CD4-positive, alpha-beta T cell treated with Interleukin-1 beta for 1 hour (primary cell): ENCODE measurements around the gene ASTN2.
"Not testable (repeated sequence)": the region's sequence is repeated elsewhere in the genome, so short reads cannot be mapped to it uniquely, and the experiment has no call there.

ENCODE experiments used
- DNase-seq, 2 donors: peaks; one replicate each; pipeline ENCODE4 v3.0.0-alpha.2; 2020 to 2022

Gene ASTN2

GRCh38 chr9:117098331-117098730 lies 316.5 kb downstream of the ASTN2 start:
- DNase-seq: no peak

GRCh38 chr9:117097761-117098160 lies 317.1 kb downstream of the ASTN2 start:
- no peak for DNase-seq

GRCh38 chr9:117096138-117096537 lies 318.7 kb downstream of the ASTN2 start:
- no peak for DNase-seq

- no peak for DNase-seq
Observed at GRCh38 chr9:117095081-117095480, 319.8 kb downstream of the ASTN2 start.

DNA sequence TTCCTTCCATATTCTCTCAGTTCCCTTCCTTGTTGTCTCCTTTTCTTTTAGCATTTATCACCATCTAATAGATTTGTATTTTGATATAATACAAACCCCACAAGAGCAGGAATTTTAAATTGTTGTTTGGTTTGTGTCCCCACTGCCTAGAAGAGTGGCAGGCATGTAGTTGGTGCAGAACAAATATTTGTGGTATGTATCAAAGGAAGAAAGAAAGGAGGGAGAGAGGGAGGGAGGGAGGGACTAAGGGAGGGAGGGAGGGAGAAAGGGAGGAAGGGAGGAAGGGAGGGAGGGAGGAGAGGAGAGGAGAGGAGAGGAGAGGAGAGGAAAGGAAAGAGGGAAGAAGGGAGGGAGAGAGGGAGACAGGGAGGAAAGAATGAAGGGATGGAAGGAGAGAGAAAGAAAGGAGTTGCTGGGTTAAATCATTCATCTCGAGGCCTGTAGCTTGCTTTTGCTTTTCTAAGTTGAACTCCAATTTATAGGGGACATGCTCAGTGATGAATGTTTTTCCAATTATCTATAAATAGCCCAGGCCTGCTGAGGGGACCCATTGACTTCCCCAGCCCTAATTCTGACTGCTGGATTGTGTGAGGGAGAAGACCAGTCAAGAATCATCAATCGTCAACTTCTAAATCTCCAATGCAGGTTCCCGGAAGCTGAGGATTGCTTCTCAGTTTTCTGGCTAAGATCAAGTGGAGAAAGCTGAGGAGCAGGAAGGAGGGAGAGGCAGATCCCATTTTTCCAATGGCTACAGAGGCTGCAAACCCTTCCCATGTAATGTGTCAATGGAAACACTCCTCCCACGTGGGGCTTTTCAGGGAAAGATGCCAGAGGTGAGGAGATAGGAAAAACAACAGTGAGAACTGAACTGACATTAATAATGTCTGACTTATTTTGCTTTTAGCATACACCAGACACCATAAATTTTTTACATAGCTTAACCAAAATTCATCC lies 320.7 kb downstream of the ASTN2 start:
- DNase-seq: no peak

- DNase-seq: no peak
Observed at GRCh38 chr9:117092582-117092981, 322.3 kb downstream of the ASTN2 start.

GRCh38 chr9:117091529-117091928 lies 323.3 kb downstream of the ASTN2 start:
- no peak for DNase-seq

DNA sequence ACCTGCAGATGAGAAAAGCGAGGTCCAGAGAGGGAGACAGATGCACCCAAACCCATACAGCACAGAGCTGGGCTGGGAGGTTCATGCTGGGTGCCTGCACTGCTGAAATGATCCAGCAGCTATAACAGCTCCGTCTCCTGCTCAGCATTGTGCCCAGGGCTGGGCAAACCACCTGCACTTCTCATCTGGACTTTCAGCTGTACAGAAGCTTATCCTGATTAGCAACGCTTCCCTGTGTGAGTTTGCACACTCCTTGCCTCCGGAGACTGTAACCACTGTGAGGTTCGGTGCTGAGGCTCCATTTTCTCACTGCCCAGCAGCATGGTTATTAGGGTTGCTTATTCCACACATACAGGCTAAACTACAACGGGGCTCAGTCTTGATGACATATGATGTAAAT lies 326.1 kb downstream of the ASTN2 start:
- no peak for DNase-seq

GRCh38 chr9:117088140-117088539 lies 326.7 kb downstream of the ASTN2 start:
- DNase-seq: no peak

DNA sequence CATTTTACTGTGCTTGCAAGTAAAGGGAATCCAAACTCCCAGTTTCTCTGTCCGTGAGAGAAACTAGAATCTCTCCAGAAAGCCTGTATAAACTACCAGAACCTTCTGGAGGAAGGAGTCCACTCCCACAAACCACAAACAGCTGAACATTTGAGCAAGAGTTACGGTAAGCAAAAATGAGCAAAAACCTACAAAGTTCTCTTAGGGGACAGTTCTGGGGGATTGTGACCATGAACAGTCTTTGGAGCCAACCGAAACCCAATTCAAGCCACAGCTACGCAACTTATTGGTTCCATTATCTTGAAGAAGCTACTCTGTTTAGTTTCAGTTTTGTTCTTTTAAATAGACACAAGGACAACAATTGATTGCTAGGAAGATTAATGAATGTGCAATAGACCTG lies 330.6 kb downstream of the ASTN2 start:
- no peak for DNase-seq

GRCh38 chr9:117083559-117083958 lies 331.3 kb downstream of the ASTN2 start:
- no peak for DNase-seq

- DNase-seq: no peak
Observed at GRCh38 chr9:117081641-117082317, 333.1 kb downstream of the ASTN2 start.

DNA sequence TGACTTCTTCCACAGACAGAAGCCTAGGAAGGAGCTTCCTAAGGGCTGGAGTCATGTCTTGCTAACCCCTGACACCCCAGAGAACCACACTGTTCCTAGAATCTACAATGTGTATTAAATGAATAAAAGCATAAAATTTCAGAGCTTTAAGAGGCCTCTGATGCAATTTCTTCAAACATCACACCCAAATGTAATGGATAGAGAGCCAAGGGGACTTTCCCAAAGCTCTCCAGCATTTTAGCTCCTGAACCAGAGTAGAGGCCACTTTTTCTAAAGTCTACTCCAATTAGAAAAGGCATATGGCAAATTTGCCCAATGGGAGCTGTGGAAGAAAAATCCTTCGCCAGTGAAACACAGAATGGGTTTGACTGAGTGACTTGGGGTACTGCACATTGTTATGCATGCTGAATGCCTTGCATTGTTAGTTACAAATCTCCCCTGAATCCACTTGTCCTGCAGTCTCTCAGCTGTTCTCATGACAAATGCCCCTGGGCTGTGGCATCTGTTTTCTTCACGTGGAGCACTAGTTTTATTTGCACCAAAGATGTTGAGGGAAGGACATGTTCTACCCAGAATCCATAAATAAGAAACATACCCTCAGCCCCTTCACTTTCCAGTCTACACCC lies 334.0 kb downstream of the ASTN2 start:
- DNase-seq: no peak

GRCh38 chr9:117076571-117077290 lies 338.1 kb downstream of the ASTN2 start:
- DNase-seq: no peak

GRCh38 chr9:117075636-117076035 lies 339.2 kb downstream of the ASTN2 start:
- DNase-seq: no peak

GRCh38 chr9:117074784-117075520 lies 339.9 kb downstream of the ASTN2 start:
- no peak for DNase-seq

DNA sequence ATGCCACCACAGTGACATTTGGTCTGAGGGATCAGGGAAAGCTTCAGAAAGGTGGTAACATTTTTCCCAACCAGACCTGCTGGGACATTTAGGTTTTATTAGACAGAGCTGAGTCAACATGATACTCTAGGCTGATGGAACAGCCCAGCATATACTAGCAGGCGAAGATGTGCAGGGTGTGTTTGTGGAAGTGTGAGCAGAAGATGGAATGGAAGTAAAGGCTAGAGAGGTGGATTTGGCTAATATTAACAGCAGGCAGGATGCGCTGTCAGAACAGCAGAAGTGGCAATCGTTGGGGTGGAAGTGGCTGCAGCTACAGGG lies 340.6 kb downstream of the ASTN2 start:
- DNase-seq: no peak

DNA sequence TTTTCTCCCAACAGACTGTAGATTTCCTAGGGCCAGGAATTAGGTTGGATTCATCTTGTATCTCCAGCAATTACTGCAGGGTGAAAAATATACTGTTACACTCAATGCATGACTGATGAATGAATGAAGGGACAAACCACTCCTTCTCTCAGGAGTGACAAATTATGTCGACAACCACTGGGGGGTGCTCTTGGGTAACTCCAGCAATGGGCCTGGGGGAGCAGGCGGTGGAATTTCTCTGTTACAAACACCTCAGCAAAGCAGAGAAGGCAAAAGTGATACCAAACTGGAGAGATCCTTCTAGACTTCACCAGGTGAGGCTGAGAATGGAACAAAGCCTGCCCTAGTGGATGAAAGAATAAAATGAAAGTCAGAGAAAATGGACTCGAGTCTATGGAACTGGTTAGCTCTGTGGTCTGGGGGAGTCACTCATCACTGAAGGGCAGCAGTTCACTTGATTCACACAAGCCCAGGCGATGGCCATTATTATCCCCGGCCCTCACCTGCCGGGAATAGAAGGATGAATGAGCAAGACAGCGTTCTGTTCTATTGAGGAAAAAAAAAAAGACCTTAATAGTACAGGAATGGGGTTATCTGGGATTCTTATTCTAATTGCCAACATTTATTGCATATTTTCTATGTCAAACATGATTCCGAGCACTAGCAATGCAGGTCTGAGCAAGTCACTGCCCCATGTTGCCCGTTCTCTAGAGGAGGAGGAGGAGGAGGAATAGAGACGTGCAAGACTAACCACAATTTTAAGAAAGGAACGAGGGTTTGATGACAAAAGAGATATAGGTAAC lies 341.1 kb downstream of the ASTN2 start:
- DNase-seq: no peak

DNA sequence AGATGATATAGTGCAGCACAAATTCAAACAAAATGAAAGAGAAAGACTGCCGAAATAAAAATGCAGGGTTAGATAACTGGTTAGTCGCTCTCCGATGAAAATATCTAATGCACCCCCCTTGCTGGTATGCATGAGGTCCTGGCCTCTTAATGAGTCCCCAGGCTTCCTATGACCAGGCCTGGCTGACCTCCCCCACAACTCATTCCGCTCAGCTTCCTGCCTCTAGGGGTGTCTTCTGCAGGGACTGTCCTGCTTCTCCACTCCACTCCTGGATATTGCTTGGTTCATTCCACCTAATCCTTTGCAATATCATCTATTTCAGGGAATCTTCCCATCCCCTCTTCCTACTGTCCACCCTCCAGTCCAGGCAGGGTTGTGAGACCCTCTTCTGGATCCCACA lies 341.8 kb downstream of the ASTN2 start:
- DNase-seq: no peak

- DNase-seq: no peak
Observed at GRCh38 chr9:117072216-117072615, 342.6 kb downstream of the ASTN2 start.

DNA sequence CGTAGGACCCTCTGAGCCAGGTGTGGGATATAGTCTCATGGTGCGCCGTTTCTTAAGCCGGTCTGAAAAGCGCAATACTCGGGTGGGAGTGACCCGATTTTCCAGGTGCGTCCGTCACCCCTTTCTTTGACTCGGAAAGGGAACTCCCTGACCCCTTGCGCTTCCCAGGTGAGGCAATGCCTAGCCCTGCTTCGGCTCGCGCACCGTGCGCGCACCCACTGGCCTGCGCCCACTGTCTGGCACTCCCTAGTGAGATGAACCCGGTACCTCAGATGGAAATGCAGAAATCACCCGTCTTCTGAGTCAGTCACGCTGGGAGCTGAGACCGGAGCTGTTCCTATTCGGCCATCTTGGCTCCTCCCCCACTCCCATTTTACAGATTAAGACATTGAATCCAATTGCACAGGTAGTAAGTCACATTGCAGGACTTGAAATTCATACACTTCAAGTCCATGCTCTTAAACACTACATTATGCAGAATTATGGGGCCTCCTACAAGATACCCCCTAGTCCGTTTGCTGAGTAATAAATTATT lies 343.1 kb downstream of the ASTN2 start:
- not testable (repeated sequence) for DNase-seq
